D721Med (cell line): Measurements from ENCODE around the gene DKC1.

Experiments used
- DNase-seq: peaks from one replicate; pipeline ENCODE4 v3.0.0; 2011; ENCODE audit warnings: low spot score; ENCODE audit not compliant: insufficient read length
- FAIRE-seq: peaks from 2 replicates; lab custom pipeline; 2011; peaks lifted over from hg19 to GRCh38; lab: Jason Lieb, UNC
- TF ChIP-seq, protein P1 (sequence below): IDR thresholded peaks from 2 replicates; pipeline ENCODE4 v1.5.1; 2012; ENCODE audit warnings: mild to moderate bottlenecking, control low read depth; ENCODE audit not compliant: insufficient read depth; ENCODE audit errors: missing control alignments

The DKC1 gene

DNA sequence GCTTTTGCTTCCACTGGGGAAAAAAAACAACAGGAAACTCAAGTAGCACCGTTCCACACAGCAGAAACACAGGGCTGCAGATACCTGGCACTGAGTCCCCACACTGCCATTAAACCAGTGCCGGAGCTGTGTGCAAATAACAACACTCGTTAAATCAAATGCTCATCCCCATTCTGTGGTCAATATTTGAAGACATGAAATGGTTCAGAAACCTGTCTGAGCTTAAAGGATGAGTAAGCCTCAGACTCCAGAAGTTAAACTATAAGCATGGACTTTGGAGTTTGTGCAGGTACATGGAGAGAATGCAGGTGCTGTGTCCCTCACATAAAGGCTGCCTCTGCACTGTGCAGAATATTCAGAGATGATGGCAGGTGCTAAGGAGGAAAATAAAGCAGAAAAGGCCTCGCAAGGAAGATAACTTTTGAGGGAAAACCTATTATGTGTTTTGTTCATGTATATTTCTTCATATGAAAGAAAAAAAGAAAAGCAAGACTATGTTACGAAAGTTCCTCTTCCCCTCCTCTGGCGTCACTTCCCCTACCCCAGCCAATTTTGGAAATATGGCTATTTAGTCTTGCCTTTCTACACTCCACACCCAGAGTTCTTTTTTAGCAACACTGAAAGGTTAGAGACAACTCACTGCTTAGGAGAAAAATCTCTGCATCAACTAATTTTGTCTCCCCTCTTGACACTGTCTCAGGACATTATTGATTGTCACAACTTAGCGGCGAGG is 38.0 kb downstream of the DKC1 start:
- FAIRE-seq (no peak), DNase-seq (no peak)
- TF ChIP-seq, protein P1, sequence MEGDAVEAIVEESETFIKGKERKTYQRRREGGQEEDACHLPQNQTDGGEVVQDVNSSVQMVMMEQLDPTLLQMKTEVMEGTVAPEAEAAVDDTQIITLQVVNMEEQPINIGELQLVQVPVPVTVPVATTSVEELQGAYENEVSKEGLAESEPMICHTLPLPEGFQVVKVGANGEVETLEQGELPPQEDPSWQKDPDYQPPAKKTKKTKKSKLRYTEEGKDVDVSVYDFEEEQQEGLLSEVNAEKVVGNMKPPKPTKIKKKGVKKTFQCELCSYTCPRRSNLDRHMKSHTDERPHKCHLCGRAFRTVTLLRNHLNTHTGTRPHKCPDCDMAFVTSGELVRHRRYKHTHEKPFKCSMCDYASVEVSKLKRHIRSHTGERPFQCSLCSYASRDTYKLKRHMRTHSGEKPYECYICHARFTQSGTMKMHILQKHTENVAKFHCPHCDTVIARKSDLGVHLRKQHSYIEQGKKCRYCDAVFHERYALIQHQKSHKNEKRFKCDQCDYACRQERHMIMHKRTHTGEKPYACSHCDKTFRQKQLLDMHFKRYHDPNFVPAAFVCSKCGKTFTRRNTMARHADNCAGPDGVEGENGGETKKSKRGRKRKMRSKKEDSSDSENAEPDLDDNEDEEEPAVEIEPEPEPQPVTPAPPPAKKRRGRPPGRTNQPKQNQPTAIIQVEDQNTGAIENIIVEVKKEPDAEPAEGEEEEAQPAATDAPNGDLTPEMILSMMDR: no peak

GRCh38 chrX:154802947-154803346 is 40.3 kb downstream of the DKC1 start:
- FAIRE-seq (no peak), DNase-seq (no peak)
- TF ChIP-seq, protein P1: no peak

- DNase-seq (no peak), FAIRE-seq (no peak)
- TF ChIP-seq, protein P1: no peak
Measured at GRCh38 chrX:154804261-154804956, 41.7 kb downstream of the DKC1 start.

GRCh38 chrX:154804957-154805695 is 42.5 kb downstream of the DKC1 start, which contains the start of gene MPP1:
Gene MPP1 (minus strand): TSS chrX:154805485. CDS start chrX:154805373, 112 bp downstream.
- DNase-seq: peak; percentile 60
- TF ChIP-seq, protein P1: no peak
- no peak for FAIRE-seq

- DNase-seq: no peak
Measured at GRCh38 chrX:154805696-154806091, 43.0 kb downstream of the DKC1 start.

GRCh38 chrX:154806837-154807501 is 44.3 kb downstream of the DKC1 start:
- DNase-seq: no peak
- TF ChIP-seq, protein P1: no peak
- no peak for FAIRE-seq

More at GRCh38 chrX:154805696-154806091, 43.0 kb downstream of the DKC1 start:
- no peak for FAIRE-seq
- TF ChIP-seq, protein P1: no peak
